Lower lobe of right lung (tissue), 2 donors: ENCODE measurements around the gene CA10. TPM values are rescaled to one million over a fixed set of nuclear protein-coding genes. Genes with fewer than 3 reads are reported as not detected.

Experiments
- ATAC-seq, 2 donors: fragments of 200-7000 bp; cut with Tn5 transposase; one replicate each; pipeline ENCODE4 v1.9.1; 2020 to 2022; ENCODE audit warnings: mild to moderate bottlenecking in 2 of 2, moderate library complexity in 2 of 2
- DNase-seq: peaks from one replicate; pipeline ENCODE4 v3.0.0-alpha.2; 2020
- H3K27ac ChIP-seq: fragments of 200-600 bp; one replicate; pipeline ENCODE4 v1.8.0; 2022
- H3K27me3 ChIP-seq: fragments of 200-600 bp; one replicate; pipeline ENCODE4 v1.8.0; 2022; ENCODE audit warnings: low read depth
- H3K36me3 ChIP-seq: fragments of 200-600 bp; one replicate; pipeline ENCODE4 v1.8.0; 2022; ENCODE audit warnings: mild to moderate bottlenecking
- H3K4me1 ChIP-seq: fragments of 200-600 bp; one replicate; pipeline ENCODE4 v1.8.0; 2022
- H3K4me3 ChIP-seq: fragments of 200-600 bp; one replicate; pipeline ENCODE4 v1.8.0; 2022; ENCODE audit warnings: mild to moderate bottlenecking
- H3K9me3 ChIP-seq: fragments of 200-600 bp; one replicate; pipeline ENCODE4 v1.8.0; 2022
- CTCF ChIP-seq: fragments of 200-600 bp; IDR thresholded peaks from one replicate; pipeline ENCODE4 v1.8.0; 2022; ENCODE audit warnings: antibody characterized with exemption, mild to moderate bottlenecking
- intact Hi-C: fragments of 100-400 bp; cut with DNase I; formaldehyde crosslinking; loops from one replicate; pipeline ENCODE4 v1.11.0; 2022
- total RNA-seq: library from RNA; stranded (reverse); fragmentation: NEBNext Ultra II Directional; extraction: Animal tissue kit (Norgen Biotek cat#: 25700); gene quantifications from one replicate; pipeline ENCODE4 v1.2.1, GENCODE V29; 2021
- donor health status: DM: no; HTN: yes; CAD: no; lungs with severe emphysema.

Gene CA10
- total RNA-seq, 1 donor from 2014 or later, result not detected

- TF ChIP-seq CTCF, result no peak
- ATAC-seq, result no peak
- H3K4me1 ChIP-seq, result no peaks in the 10 kb centered on the region
- H3K9me3 ChIP-seq, result no peaks in the 10 kb centered on the region
- no peaks in the 10 kb centered on the region for H3K27me3 ChIP-seq
- no peak overlapping the region for H3K27ac ChIP-seq
- intact Hi-C loops, result no loop called here
- no peak for DNase-seq
- H3K36me3 ChIP-seq, result no peaks in the 10 kb centered on the region
- H3K4me3 ChIP-seq, result no peak overlapping the region
Observed at GRCh38 chr17:51813140-51813783, 345.3 kb downstream of the CA10 start.

DNA sequence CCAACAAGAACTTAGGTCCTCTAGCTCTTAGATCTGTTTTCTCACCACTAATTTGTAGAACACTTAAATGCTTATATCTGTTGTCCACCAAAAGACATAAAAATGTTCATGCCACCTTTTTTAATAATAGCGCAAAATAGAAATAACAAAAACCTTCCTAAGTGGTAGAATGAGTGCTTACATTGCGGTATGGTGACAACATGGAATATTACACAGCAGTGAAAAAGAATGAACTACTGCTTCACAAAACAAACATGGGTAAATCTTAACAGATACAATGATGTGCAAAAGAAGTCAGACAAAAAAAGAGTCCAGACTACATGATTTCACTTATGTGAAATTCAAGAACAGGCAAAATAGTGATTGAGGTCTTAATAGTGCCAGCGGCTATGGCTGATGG is 351.1 kb downstream of the CA10 start:
- no peak for ATAC-seq
- TF ChIP-seq CTCF, result no peak
- Histone ChIP-seq H3K27me3 (no peaks in the 10 kb centered on the region), H3K9me3 (no peaks in the 10 kb centered on the region), H3K4me1 (no peaks in the 10 kb centered on the region), H3K4me3 (no peak overlapping the region), H3K27ac (no peak overlapping the region), H3K36me3 (no peaks in the 10 kb centered on the region)
- no peak for DNase-seq
- intact Hi-C loops, result no loop called here

DNA sequence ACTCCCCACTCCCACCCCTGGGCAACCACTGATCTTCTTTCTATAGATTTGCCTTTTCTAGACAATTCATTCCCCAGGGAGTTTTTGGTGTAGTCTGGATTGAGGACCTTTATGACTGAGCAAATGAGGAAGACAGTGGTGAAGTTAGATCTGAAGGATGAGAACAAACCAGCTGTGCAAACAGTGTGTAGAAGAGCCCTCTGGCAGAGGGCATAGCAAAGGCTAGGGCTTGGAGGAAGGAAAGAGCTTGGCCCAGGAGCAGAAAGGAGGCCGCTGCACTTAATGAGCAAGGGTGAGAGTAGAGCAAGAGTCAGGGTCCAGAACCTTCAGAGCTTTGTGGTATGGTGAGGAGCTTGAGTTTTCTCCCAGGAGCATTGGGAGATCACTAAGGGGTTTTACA is 352.7 kb downstream of the CA10 start:
- no peak for TF ChIP-seq CTCF

GRCh38 chr17:51805185-51805584 is 353.3 kb downstream of the CA10 start:
- no peaks in the 10 kb centered on the region for H3K9me3 ChIP-seq
- DNase-seq (no peak), ATAC-seq (no peak)
- H3K4me3 ChIP-seq, result no peak overlapping the region
- H3K36me3 ChIP-seq, result no peaks in the 10 kb centered on the region
- intact Hi-C loops, result no loop called here
- H3K4me1 ChIP-seq, result no peaks in the 10 kb centered on the region
- no peaks in the 10 kb centered on the region for H3K27me3 ChIP-seq
- no peak for TF ChIP-seq CTCF
- H3K27ac ChIP-seq, result no peak overlapping the region

More for the DNA sequence above, 352.7 kb downstream of the CA10 start:
- no peaks in the 10 kb centered on the region for H3K27me3 ChIP-seq
- no peaks in the 10 kb centered on the region for H3K36me3 ChIP-seq
- no peak for ATAC-seq
- H3K4me1 ChIP-seq, result no peaks in the 10 kb centered on the region
- H3K4me3 ChIP-seq, result no peak overlapping the region
- no peak overlapping the region for H3K27ac ChIP-seq
- DNase-seq, result no peak
- no peaks in the 10 kb centered on the region for H3K9me3 ChIP-seq
- intact Hi-C loops, result no loop called here

- ATAC-seq, result no peak
- no peak for DNase-seq
- Histone ChIP-seq H3K9me3 (no peaks in the 10 kb centered on the region), H3K36me3 (no peaks in the 10 kb centered on the region), H3K4me3 (no peak overlapping the region), H3K27ac (no peak overlapping the region), H3K4me1 (no peaks in the 10 kb centered on the region), H3K27me3 (no peaks in the 10 kb centered on the region)
- intact Hi-C loops, result no loop called here
- no peak for TF ChIP-seq CTCF
Observed at GRCh38 chr17:51803161-51803560, 355.4 kb downstream of the CA10 start.
